ENCODE measurements around the gene TTN.

Gene TTN

DNA sequence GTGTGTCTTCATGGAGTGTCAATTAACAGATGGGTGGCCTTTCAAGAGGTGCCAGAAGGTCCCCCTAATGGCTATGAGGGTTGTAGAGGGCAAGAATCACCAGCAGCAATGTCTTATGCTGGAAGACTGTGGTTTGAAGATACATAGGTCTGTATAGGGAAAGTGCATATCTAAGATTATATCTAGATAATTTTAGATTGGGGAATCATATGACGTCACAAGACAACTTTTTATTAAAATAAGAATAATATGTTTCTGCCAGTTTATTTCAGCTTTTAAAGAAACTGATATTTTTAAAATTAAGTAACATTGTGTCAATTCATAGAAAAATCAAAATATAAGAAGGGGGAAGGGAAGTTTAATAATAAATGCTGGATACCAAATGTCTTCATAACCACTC lies 162.3 kb downstream of the TTN start:
- no peak for TF ChIP-seq CTCF (IDR thresholded peaks at IDR 0.05; ENCODE audit: low read depth, low read length)
- DNase-seq (ENCODE audit: extremely low read depth, low read depth) = no peak

GRCh38 chr2:178641498-178641897 lies 165.7 kb downstream of the TTN start:
- TF ChIP-seq CTCF (IDR thresholded peaks at IDR 0.05; ENCODE audit: low read depth, low read length) = no peak
- no peak for DNase-seq (ENCODE audit: extremely low read depth, low read depth)

- no peak for DNase-seq (ENCODE audit: extremely low read depth, low read depth)
- TF ChIP-seq CTCF (IDR thresholded peaks at IDR 0.05; ENCODE audit: low read depth, low read length) = no peak
These were observed 171.3 kb downstream of the TTN start for GRCh38 chr2:178635897-178636296.

DNA sequence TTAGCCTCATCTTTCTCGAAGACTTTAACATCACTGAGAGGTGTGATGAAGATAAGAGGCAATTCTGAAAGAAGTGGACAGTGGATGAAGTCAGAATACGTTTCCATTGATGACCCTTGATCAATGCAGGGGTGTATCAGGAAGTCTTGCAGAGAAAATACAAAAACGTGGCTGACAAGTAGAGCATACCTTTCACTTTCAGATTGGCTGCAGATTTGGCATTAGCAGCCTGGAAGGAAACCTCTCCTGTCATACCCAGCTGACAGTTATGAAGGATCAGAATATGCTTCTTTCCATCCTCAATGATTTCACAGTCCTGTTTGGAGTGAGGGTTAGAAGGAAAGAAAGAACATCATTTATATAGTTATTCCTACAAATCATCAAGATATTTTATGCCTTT lies 174.5 kb downstream of the TTN start:
- no peak for DNase-seq (ENCODE audit: extremely low read depth, low read depth)
- TF ChIP-seq CTCF (IDR thresholded peaks at IDR 0.05; ENCODE audit: low read depth, low read length) = no peak

GRCh38 chr2:178630581-178630980 lies 176.6 kb downstream of the TTN start:
- TF ChIP-seq CTCF (IDR thresholded peaks at IDR 0.05; ENCODE audit: low read depth, low read length) = no peak
- no peak for DNase-seq (ENCODE audit: extremely low read depth, low read depth)

DNA sequence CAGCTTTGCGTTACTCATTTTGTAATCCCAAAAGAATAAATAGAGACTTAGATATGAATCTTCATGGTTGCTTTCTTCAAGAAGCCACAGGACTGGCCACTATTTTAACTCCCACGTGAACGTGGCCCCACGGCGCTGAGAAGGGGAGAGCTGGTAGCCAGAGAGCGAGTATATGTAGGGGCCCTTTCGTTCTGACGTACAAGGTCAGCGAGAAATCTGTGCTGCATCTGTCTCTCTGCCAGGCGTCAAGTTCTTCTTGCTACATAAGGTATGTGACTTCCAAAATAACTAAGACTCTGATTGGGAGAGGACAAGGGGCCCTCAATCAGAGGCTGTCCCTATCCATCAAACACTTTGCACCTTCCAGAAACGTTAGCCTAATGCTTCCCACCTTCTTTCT lies 177.8 kb downstream of the TTN start:
- TF ChIP-seq CTCF (IDR thresholded peaks at IDR 0.05; ENCODE audit: low read depth, low read length) = no peak
- DNase-seq (ENCODE audit: extremely low read depth, low read depth) = no peak

DNA sequence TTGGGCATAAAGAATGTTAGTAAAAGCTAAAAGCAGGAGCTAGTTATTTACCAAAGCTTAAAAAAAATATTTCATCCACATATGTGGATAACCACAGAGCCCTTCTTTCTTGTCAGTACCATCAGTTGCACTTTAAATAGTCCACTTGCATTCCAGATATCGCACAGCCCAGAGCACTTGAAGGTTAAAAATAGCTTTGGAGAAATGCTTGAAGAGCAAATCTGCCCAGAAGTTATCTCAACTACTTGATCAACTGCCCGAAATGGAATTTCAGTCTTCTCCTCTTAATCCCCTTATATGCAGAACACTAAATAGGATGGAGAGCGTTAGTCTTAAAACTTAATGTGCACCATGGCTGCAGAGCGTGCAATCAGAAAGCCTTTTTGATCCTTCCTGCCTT lies 178.6 kb downstream of the TTN start:
- no peak for DNase-seq (ENCODE audit: extremely low read depth, low read depth)
- no peak for TF ChIP-seq CTCF (IDR thresholded peaks at IDR 0.05; ENCODE audit: low read depth, low read length)

Data from AG09319 (cell line).